Brain microvascular endothelial cell (primary cell): ENCODE measurements around the gene CREB1.

ENCODE experiments used
- DNase-seq: peaks from one replicate; pipeline ENCODE4 v3.0.0-alpha.2; 2020
- H3K27ac ChIP-seq: fragments of 250-450 bp; sonication (Bioruptor Pico); 2 replicates; pipeline ENCODE4 v1.5.1; 2020; ENCODE audit warnings: mild to moderate bottlenecking, moderate library complexity
- H3K27me3 ChIP-seq: fragments of 250-450 bp; sonication (Bioruptor Pico); replicated peaks from 2 replicates; pipeline ENCODE4 v1.5.1; 2020; ENCODE audit warnings: mild to moderate bottlenecking
- H3K36me3 ChIP-seq: fragments of 250-450 bp; sonication (Bioruptor Pico); replicated peaks from 2 replicates; pipeline ENCODE4 v1.5.1; 2020; ENCODE audit warnings: mild to moderate bottlenecking
- H3K4me3 ChIP-seq: 2 replicates; pipeline ENCODE4 v1.5.1; 2011; ENCODE audit warnings: low read depth, mild to moderate bottlenecking, control low read depth, low read length, moderate library complexity
- in situ Hi-C: cut with HindIII; loops from 2 replicates; pipeline ENCODE4 v1.10.0; 2017; ENCODE audit warnings: low sequenced_read_pairs, low pct_ligation_motif_present
- TF ChIP-seq, protein P1 (sequence below): IDR thresholded peaks from 2 replicates; pipeline ENCODE4 v1.5.1; 2011; ENCODE audit warnings: low read depth, mild to moderate bottlenecking, moderate library complexity, low read length, control low read depth, inconsistent platforms; ENCODE audit errors: missing control alignments

The CREB1 gene

GRCh38 chr2:207571370-207571769 lies 41.6 kb downstream of the CREB1 start:
- Histone ChIP-seq H3K36me3 (peaks cover 19% of the 10 kb centered on the region), H3K27ac (no peak overlapping the region), H3K27me3 (no peaks in the 10 kb centered on the region), H3K4me3 (no peak overlapping the region)
- TF ChIP-seq, protein P1, sequence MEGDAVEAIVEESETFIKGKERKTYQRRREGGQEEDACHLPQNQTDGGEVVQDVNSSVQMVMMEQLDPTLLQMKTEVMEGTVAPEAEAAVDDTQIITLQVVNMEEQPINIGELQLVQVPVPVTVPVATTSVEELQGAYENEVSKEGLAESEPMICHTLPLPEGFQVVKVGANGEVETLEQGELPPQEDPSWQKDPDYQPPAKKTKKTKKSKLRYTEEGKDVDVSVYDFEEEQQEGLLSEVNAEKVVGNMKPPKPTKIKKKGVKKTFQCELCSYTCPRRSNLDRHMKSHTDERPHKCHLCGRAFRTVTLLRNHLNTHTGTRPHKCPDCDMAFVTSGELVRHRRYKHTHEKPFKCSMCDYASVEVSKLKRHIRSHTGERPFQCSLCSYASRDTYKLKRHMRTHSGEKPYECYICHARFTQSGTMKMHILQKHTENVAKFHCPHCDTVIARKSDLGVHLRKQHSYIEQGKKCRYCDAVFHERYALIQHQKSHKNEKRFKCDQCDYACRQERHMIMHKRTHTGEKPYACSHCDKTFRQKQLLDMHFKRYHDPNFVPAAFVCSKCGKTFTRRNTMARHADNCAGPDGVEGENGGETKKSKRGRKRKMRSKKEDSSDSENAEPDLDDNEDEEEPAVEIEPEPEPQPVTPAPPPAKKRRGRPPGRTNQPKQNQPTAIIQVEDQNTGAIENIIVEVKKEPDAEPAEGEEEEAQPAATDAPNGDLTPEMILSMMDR: no peak
- in situ Hi-C loops: no loop called here
- DNase-seq: no peak

GRCh38 chr2:207584952-207585351 lies 55.2 kb downstream of the CREB1 start:
- in situ Hi-C loops: no loop called here
- no peak for DNase-seq
- peaks cover 9% of the 10 kb centered on the region for H3K36me3 ChIP-seq
- no peak overlapping the region for H3K27ac ChIP-seq
- TF ChIP-seq, protein P1: no peak
- H3K4me3 ChIP-seq: no peak overlapping the region
- H3K27me3 ChIP-seq: no peaks in the 10 kb centered on the region

DNA sequence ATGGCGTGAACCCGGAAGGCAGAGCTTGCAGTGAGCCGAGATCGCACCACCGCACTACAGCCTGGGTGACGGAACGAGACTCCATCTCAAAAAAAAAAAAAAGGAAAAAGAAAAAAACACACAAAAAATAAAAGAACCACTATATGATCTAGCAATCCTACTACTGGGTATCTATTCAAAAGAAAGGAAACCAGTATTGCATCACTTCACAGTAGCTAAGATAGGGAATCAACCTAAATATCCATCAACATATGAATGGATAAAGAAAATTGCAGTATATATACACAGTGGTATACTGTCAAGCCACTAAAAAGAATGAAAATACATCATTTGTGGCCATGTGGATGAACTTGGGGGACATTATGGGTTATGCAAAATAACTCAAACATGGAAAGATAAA lies 57.5 kb downstream of the CREB1 start:
- TF ChIP-seq, protein P1: no peak
- in situ Hi-C loops: no loop called here
- no peak for DNase-seq
- Histone ChIP-seq H3K4me3 (no peak overlapping the region), H3K36me3 (peaks cover 10% of the 10 kb centered on the region), H3K27ac (no peak overlapping the region), H3K27me3 (no peaks in the 10 kb centered on the region)

DNA sequence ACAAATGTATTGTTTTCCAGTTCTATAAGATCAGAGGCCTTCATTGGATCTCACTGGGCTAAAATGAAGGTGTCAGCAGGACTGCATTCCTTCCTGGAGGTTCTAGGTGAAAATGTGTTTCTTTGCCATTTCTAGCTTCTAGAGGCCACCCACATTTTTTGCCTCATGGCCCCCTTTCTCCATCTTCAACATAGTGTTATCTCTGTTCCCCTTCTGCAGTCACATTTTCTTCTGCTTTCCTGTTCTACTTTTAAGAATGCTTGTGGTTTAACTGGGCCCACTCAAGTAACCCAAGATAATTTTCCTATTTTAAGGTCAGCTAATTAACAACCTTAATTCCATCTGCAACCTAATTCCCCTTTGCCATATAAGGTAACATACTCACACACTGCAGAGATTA lies 59.4 kb downstream of the CREB1 start:
- Histone ChIP-seq H3K36me3 (peaks cover 13% of the 10 kb centered on the region), H3K27me3 (no peaks in the 10 kb centered on the region), H3K27ac (no peak overlapping the region), H3K4me3 (no peak overlapping the region)
- TF ChIP-seq, protein P1: no peak
- DNase-seq: no peak
- in situ Hi-C loops: no loop called here

DNA sequence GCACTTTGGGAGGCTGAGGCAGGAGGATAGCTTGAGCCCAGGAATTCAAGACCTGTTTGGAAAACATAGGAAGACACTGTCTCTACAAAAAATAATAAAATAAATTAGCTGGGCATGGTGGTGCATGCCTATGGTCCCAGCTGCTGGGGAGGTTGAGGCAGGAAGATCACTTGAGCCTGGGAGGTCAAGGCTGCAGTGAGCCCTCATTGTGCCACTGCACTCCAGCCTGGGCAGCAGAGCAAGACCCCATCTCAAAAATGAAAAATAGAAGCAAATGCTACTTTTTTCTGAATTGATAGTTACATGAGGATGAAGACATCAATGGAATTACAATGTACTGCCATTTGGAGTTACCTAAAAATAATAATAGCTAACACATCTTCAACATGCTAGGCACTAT lies 63.5 kb downstream of the CREB1 start:
- Histone ChIP-seq H3K27ac (no peak overlapping the region), H3K36me3 (peaks cover 16% of the 10 kb centered on the region)

DNA sequence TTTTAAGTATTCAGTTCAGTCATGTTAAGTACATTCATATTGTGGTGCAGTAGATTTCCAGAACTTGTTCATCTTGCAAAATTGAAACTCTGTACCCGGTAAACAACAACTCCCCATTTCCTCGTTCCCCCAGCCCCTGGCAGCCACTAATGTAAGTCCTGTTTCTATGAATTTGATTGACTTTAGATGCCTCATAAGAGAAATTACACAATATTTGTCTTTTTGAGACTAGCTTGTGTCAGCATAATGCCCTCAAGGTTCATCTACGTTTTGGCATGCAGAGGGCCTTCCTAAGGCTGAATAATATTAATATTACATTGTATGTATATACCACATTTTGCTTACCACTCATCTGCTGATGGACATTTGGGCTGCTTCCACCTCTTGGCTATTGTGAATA lies 64.5 kb downstream of the CREB1 start:
- Histone ChIP-seq H3K36me3 (peaks cover 16% of the 10 kb centered on the region), H3K27me3 (no peaks in the 10 kb centered on the region), H3K4me3 (no peak overlapping the region), H3K27ac (no peak overlapping the region)
- in situ Hi-C loops: no loop called here
- TF ChIP-seq, protein P1: no peak
- DNase-seq: no peak

More for the DNA sequence above, 63.5 kb downstream of the CREB1 start:
- TF ChIP-seq, protein P1: no peak
- no peaks in the 10 kb centered on the region for H3K27me3 ChIP-seq
- in situ Hi-C loops: no loop called here
- no peak for DNase-seq
- no peak overlapping the region for H3K4me3 ChIP-seq
